ENCODE results near the gene ENPP6. TPM values are rescaled to one million over a fixed set of nuclear protein-coding genes. Genes with fewer than 3 reads are reported as not detected.

The ENPP6 gene
- total and polyA plus RNA-seq, 12 donors, result 0.03 to 0.68 (median 0.07) TPM; not detected in 3

DNA sequence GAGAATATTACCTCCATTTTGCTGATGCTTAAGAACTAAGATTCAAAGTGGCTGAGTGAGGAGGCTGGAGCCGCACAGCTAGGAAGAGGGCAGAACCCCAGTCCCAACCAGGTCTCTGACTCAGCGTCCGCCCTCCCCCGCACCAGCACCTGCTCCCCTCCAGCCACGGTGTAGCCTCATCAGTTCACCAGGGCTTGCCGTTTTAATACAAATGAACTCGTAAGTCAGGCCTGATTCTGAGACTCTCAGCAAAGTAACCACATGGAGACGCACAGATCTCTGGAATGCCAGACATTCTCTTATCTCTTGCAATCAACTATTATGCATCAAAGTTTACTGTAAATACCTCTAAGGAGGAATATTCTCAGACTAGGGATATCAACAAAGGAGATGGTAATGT lies 52.4 kb downstream of the ENPP6 start:
- TF ChIP-seq, protein P1, sequence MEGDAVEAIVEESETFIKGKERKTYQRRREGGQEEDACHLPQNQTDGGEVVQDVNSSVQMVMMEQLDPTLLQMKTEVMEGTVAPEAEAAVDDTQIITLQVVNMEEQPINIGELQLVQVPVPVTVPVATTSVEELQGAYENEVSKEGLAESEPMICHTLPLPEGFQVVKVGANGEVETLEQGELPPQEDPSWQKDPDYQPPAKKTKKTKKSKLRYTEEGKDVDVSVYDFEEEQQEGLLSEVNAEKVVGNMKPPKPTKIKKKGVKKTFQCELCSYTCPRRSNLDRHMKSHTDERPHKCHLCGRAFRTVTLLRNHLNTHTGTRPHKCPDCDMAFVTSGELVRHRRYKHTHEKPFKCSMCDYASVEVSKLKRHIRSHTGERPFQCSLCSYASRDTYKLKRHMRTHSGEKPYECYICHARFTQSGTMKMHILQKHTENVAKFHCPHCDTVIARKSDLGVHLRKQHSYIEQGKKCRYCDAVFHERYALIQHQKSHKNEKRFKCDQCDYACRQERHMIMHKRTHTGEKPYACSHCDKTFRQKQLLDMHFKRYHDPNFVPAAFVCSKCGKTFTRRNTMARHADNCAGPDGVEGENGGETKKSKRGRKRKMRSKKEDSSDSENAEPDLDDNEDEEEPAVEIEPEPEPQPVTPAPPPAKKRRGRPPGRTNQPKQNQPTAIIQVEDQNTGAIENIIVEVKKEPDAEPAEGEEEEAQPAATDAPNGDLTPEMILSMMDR (IDR thresholded peaks at IDR 0.05), result no peak
- peaks cover 0 to 43% (median 5%) of the 10 kb centered on the region in 7 donors for H3K27me3 ChIP-seq
- intact Hi-C loops (cut with DNase I), result loop anchor here in 9 of 10 donors (5.0 to 10.0 kb wide), 9 partner anchors 60 to 693 kb away; partner anchors contain the start of gene STOX2 (in 1 of the 9)
- WGBS, 2 donors, result 63 to 68% methylated on average over 8 of the region's 8 CpGs
- no peak overlapping the region for H3K27ac ChIP-seq
- H3K4me3 ChIP-seq, result no peak overlapping the region
- H3K36me3 ChIP-seq, result no peaks in the 10 kb centered on the region
- H3K4me1 ChIP-seq, result peaks cover 0 to 9% (median 0%) of the 10 kb centered on the region in 9 donors
- no peaks in the 10 kb centered on the region for H3K9me3 ChIP-seq
- no peak for ATAC-seq
- DNase-seq, result no peak

DNA sequence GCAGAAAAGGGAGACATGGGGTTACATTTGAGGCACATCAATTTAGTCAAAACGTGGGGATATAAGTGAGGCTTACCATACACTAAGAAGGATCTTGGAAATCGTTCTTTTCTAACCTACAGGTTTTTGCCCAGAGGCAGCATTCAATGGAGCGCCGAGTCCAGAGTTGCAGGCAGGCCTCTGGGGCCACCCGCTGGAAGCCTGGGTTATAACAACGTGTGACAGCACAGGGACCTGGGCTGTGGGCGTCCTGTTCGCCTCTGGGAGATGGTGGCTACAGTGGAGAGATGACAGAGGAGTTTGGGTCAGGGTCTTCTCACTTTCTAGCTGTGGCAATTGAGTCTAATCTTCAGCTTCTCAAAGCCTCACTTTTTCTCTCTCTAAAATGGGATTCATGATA lies 53.9 kb downstream of the ENPP6 start:
- Histone ChIP-seq H3K27me3 (peaks cover 0 to 45% (median 5%) of the 10 kb centered on the region in 7 donors), H3K4me1 (peaks cover 0 to 9% (median 0%) of the 10 kb centered on the region in 9 donors), H3K36me3 (no peaks in the 10 kb centered on the region), H3K9me3 (no peaks in the 10 kb centered on the region), H3K4me3 (no peak overlapping the region), H3K27ac (no peak overlapping the region)
- intact Hi-C loops (cut with DNase I), result loop anchor here in 8 of 10 donors (1.0 to 10.0 kb wide), 8 partner anchors 59 to 689 kb away; partner anchors contain the start of gene STOX2 (in 1 of the 8)
- ATAC-seq (peak in 7 of 8 donors; percentile 69 to 90 (median 83)), DNase-seq (peak; percentile 41 to 57)
- TF ChIP-seq, protein P1 (IDR thresholded peaks at IDR 0.05), result peak; percentile 45 to 81 (median 75)
- 22 to 23% methylated on average over 8 of the region's 8 CpGs for WGBS, 2 donors

DNA sequence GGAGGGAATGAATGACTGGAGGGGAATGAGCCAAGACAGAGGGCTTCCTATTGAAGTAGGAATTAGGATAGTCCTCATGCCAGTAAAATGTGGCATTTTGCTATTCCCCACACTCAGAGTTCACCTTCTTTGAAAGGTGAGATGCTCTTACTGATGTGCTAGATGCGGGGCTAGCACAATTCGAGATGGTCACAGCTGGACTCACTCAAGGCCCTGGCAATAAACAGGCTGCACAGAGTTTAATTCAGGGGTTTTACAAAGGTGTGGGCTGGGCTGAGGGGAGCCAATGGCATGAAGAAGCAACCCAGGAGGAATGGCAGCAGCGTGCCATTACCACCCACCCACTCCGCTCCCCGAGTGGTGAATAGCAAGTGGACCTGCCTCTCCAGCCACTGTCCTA lies 55.1 kb downstream of the ENPP6 start:
- 88 to 93% methylated on average over 5 of the region's 5 CpGs for WGBS, 2 donors
- intact Hi-C loops (cut with DNase I), result loop anchor here in 7 of 10 donors (2.0 to 10.0 kb wide), 7 partner anchors 58 to 688 kb away; partner anchors contain the start of gene STOX2 (in 1 of the 7)

DNA sequence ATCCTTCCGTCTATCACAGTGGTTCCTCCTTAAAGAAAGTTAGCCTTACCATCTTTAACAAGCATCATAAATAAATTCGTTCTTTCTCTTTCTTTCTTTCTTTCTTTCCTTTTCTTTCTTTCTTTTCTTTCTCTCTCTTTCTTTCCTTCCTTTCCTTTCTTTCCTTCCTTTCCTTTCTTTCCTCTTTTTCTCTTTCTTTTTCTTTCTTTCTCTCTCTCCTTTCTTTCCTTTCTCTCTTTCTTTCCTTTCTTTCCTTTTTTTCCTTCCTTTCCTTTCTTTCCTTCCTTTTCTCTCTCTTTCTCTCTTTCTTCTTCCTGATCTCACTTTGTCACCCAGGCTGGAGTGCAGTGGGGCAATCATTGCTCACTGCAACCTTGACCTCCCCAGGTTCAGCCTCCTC lies 60.4 kb downstream of the ENPP6 start:
- ATAC-seq (no peak), DNase-seq (no peak)
- Histone ChIP-seq H3K4me3 (no peak overlapping the region), H3K27ac (no peak overlapping the region), H3K27me3 (peaks cover 0 to 8% (median 0%) of the 10 kb centered on the region in 7 donors), H3K36me3 (no peaks in the 10 kb centered on the region), H3K9me3 (no peaks in the 10 kb centered on the region), H3K4me1 (peaks cover 0 to 21% (median 13%) of the 10 kb centered on the region in 9 donors)
- TF ChIP-seq, protein P1 (IDR thresholded peaks at IDR 0.05), result no peak
- intact Hi-C loops (cut with DNase I), result loop anchor here in 3 of 10 donors (2.0 to 10.0 kb wide), 3 partner anchors 23 to 173 kb away; no protein-coding TSS in a partner anchor
- WGBS, 2 donors, result 62 to 76% methylated on average over 2 of the region's 2 CpGs

More for the DNA sequence above, 55.1 kb downstream of the ENPP6 start:
- H3K36me3 ChIP-seq, result no peaks in the 10 kb centered on the region
- TF ChIP-seq, protein P1 (IDR thresholded peaks at IDR 0.05), result no peak
- H3K4me1 ChIP-seq, result no peaks in the 10 kb centered on the region
- H3K27me3 ChIP-seq, result peaks cover 0 to 36% (median 3%) of the 10 kb centered on the region in 7 donors
- ATAC-seq (no peak), DNase-seq (no peak)
- no peak overlapping the region for H3K27ac ChIP-seq
- H3K9me3 ChIP-seq, result no peaks in the 10 kb centered on the region
- no peak overlapping the region for H3K4me3 ChIP-seq

All from heart right ventricle (tissue), 16 donors.